ENCODE data around the gene APOA4. TPM values are rescaled to one million over a fixed set of nuclear protein-coding genes. Genes with fewer than 3 reads are reported as not detected.

Gene APOA4
- total and polyA plus RNA-seq, 2 donors (not counting 3 experiments of a cell fraction or from before 2014, with no cell fraction given), result not detected

DNA sequence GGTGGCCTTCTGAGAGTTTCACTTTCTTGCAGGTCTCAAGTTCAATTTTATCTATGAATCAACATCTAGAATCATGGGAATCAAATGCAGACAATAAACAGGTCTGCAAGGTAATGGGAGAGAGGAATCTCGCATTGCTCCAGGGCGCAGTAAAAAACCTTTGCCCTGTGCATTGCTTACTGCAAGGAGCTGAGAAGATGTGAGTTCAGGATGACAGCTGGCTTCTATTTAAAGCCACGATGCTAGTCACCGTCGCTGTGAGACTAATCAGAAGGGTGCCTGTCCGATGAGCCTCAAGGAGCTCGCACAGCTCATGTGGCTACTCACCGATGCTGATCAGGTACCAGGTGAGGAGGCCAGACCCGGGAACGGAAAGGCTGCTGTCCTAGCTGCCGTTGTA is 44.5 kb upstream of the APOA4 start:
- no peak overlapping the region for H3K9ac ChIP-seq (replicated peaks; ENCODE audit: extremely low read depth, insufficient read depth, low read length)
- CTCF ChIA-PET, result interaction anchor here (0.8 to 0.9 kb wide), 2 partner anchors 13 to 76 kb away, joined by 3 read pairs; partner anchors contain the start of gene APOA5
- no peak for FAIRE-seq
- no peak overlapping the region for H3K27ac ChIP-seq (ENCODE audit: insufficient read depth, low read depth, low read length)
- no peaks in the 10 kb centered on the region for H3K27me3 ChIP-seq (ENCODE audit: control insufficient read depth in 2 of 2, insufficient read depth in 2 of 2, low read length in 2 of 2)
- POLR2A ChIA-PET, result no interaction called here
- dilution Hi-C loops (cut with MboI; ENCODE audit: extremely low pct_ligation_motif_present, low sequenced_read_pairs) (no loop called here), intact Hi-C loops (cut with micrococcal nuclease) (loop anchor here (5.0 kb wide), 1 partner anchor 75 kb away; the partner anchor contains the start of gene APOA5)
- no peak overlapping the region for H3K4me2 ChIP-seq (ENCODE audit: insufficient read depth, low read length)
- H2AFZ ChIP-seq (ENCODE audit: low read depth, low read length), result no peak overlapping the region
- H3K36me3 ChIP-seq (ENCODE audit: control insufficient read depth in 2 of 2, extremely low read depth in 1 of 2, insufficient read depth in 2 of 2, low read length in 2 of 2), result peaks cover 4 to 9% of the 10 kb centered on the region in 2 experiments
- H3K9me3 ChIP-seq (replicated peaks; ENCODE audit: control insufficient read depth, insufficient read depth, low read length), result no peaks in the 10 kb centered on the region
- H3K9me1 ChIP-seq (replicated peaks; ENCODE audit: control insufficient read depth, extremely low read depth, insufficient read depth, low read length), result no peaks in the 10 kb centered on the region
- TF ChIP-seq POLR2AphosphoS5 (IDR thresholded peaks at IDR 0.05; ENCODE audit: insufficient read depth, low read depth, low read length), result no peak
- no peak for TF ChIP-seq MYC (IDR thresholded peaks at IDR 0.05; ENCODE audit: low read depth, low read length)
- no peak for TF ChIP-seq EZH2 (IDR thresholded peaks at IDR 0.05; ENCODE audit: borderline replicate concordance, low read depth, low read length, severe bottlenecking)
- no peak for TF ChIP-seq JUN (IDR thresholded peaks at IDR 0.05; ENCODE audit: borderline replicate concordance, insufficient read depth, insufficient read length, low read depth)
- TF ChIP-seq FOS (IDR thresholded peaks at IDR 0.05; ENCODE audit: borderline replicate concordance, insufficient read depth, low read length), result no peak
- TF ChIP-seq GATA2 (IDR thresholded peaks at IDR 0.05; ENCODE audit: insufficient read depth, insufficient read length, low read depth, low read length), result no peak
- TF ChIP-seq POLR2A (IDR thresholded peaks at IDR 0.05; ENCODE audit: low read depth, low read length), result no peak
- TF ChIP-seq, protein P1, sequence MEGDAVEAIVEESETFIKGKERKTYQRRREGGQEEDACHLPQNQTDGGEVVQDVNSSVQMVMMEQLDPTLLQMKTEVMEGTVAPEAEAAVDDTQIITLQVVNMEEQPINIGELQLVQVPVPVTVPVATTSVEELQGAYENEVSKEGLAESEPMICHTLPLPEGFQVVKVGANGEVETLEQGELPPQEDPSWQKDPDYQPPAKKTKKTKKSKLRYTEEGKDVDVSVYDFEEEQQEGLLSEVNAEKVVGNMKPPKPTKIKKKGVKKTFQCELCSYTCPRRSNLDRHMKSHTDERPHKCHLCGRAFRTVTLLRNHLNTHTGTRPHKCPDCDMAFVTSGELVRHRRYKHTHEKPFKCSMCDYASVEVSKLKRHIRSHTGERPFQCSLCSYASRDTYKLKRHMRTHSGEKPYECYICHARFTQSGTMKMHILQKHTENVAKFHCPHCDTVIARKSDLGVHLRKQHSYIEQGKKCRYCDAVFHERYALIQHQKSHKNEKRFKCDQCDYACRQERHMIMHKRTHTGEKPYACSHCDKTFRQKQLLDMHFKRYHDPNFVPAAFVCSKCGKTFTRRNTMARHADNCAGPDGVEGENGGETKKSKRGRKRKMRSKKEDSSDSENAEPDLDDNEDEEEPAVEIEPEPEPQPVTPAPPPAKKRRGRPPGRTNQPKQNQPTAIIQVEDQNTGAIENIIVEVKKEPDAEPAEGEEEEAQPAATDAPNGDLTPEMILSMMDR (IDR thresholded peaks at IDR 0.05; ENCODE audit: extremely low read depth in 1 of 2, insufficient read depth in 1 of 2, low read depth in 1 of 2, low read length in 2 of 2), result no peak
- TF ChIP-seq, protein P2, sequence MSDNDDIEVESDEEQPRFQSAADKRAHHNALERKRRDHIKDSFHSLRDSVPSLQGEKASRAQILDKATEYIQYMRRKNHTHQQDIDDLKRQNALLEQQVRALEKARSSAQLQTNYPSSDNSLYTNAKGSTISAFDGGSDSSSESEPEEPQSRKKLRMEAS (IDR thresholded peaks at IDR 0.05; ENCODE audit: insufficient read depth, insufficient read length), result no peak
- no peak for DNase-seq (ENCODE audit: low read depth, low spot score)
- peaks cover 6% of the 10 kb centered on the region for H3K4me1 ChIP-seq (ENCODE audit: control insufficient read depth, extremely low read depth, insufficient read depth, low read length)
- no peaks in the 10 kb centered on the region for H3K79me2 ChIP-seq (ENCODE audit: control insufficient read depth, insufficient read depth, low read length)
- BruUV-seq (replicated peaks), result no TSS peak
- H3K4me3 ChIP-seq (replicated peaks in 1 of 3; ENCODE audit: insufficient read depth in 1 of 3, low read depth in 1 of 3, low read length in 3 of 3), result no peak overlapping the region
- H4K20me1 ChIP-seq (replicated peaks; ENCODE audit: control insufficient read depth, extremely low read depth, insufficient read depth, low read length), result no peaks in the 10 kb centered on the region
